Ovary (tissue), 9 donors: ENCODE results near the gene SLIT3. TPM values are rescaled to one million over a fixed set of nuclear protein-coding genes. Genes with fewer than 3 reads are reported as not detected.

Experiments
- DNase-seq, 5 donors: peaks; one replicate each; pipeline ENCODE4 v3.0.0-alpha.2; 2019 to 2020
- H3K27ac ChIP-seq, 2 donors: fragments of 200-600 bp; one replicate each; pipeline versions ENCODE4 v1.5.1 to v1.8.0; 2019 to 2022
- H3K27me3 ChIP-seq: fragments of 200-600 bp; one replicate; pipeline ENCODE4 v1.8.0; 2022
- H3K36me3 ChIP-seq: fragments of 200-600 bp; sonication (generic); one replicate; pipeline ENCODE4 v1.5.1; 2019
- H3K4me1 ChIP-seq: one replicate; pipeline ENCODE4 v1.8.1; 2013; ENCODE audit warnings: mild to moderate bottlenecking, moderate library complexity; ENCODE audit not compliant: insufficient read depth
- H3K4me3 ChIP-seq: fragments of 200-600 bp; sonication (generic); one replicate; pipeline ENCODE4 v1.5.1; 2017
- H3K9me3 ChIP-seq, 2 donors: fragments of 200-600 bp in 1 of 2; sonication (generic) in 1 of 2; one replicate each; pipeline versions ENCODE4 v1.5.1 to v1.8.1; 2013 to 2019; ENCODE audit warnings: mild to moderate bottlenecking in 1 of 2, moderate library complexity in 1 of 2
- CTCF ChIP-seq, 3 donors: fragments of 450-650 bp in 2 of 3; fragments of 200-600 bp in 1 of 3; IDR thresholded peaks; one replicate each; pipeline versions ENCODE4 v1.5.1 to v1.8.0; 2016 to 2022; ENCODE audit warnings: antibody characterized with exemption in 3 of 3, mild to moderate bottlenecking in 1 of 3
- EP300 ChIP-seq: sonication (generic); formaldehyde crosslinking; IDR thresholded peaks from one replicate; pipeline ENCODE4 v1.6.1; 2017; ENCODE audit warnings: antibody characterized with exemption
- POLR2A ChIP-seq: fragments of 450-650 bp; IDR thresholded peaks from one replicate; pipeline ENCODE4 v1.6.1; 2017; ENCODE audit warnings: antibody characterized with exemption, mild to moderate bottlenecking, moderate library complexity
- WGBS, 3 donors: extraction: QIAGEN DNeasy Blood & Tissue Kit in 1 of 3; methylation state at CpG; one replicate each; pipeline versions ENCODE4 v1.1.5 to v1.1.7; 2013 to 2017; 5-methylcytosine and 5-hydroxymethylcytosine counted together
- intact Hi-C, 4 donors: fragments of 100-400 bp; cut with DNase I; formaldehyde crosslinking; loops; one replicate each; pipeline versions ENCODE4 v1.11.0 to v1.15.1; 2022 to 2023
- polyA plus RNA-seq, 2 donors: library from polyadenylated mRNA; stranded (reverse); fragments of 200-250 nt in 1 of 2; fragments of 350-450 nt in 1 of 2; fragmentation: Illumina TruSeq in 1 of 2; extraction: RNeasy Lipid Tissue Mini Kit (QIAGEN cat#74804) in 1 of 2; gene quantifications; one replicate each; pipeline ENCODE4 v1.2.3, GENCODE V29; 2013 to 2014
- total RNA-seq, 7 donors: library from RNA; depleted of rRNA in 2 of 7; stranded (reverse); fragments of >200 nt in 2 of 7; fragmentation: NEBNext Ultra II Directional in 3 of 7; extraction: Animal tissue kit (Norgen Biotek cat#: 25700) in 3 of 7; gene quantifications; one replicate each; pipeline versions ENCODE4 v1.1.0 to v1.2.4, GENCODE V29; 2016 to 2023
- donor health status: DM: no; HTN: no; CAD: no; lungs with moderate emphysema.
- donor health status: DM: no; HTN: no; CAD: no.
- donor health status: Bipolar disorder and iron deficiency.
- donor health status: DM: yes; HTN: yes; CAD: no.
- donor health status: DM: no; HTN: no; CAD: no.
- donor health status: DM: yes; HTN: yes; CAD: no.

The SLIT3 gene
- total and polyA plus RNA-seq, 9 donors, result 10.3 to 106 (median 24.4) TPM

- H3K27me3 ChIP-seq, result no peaks in the 10 kb centered on the region
- no peak for DNase-seq
- no peaks in the 10 kb centered on the region for H3K4me1 ChIP-seq
- TF ChIP-seq POLR2A (no peak), CTCF (IDR thresholded peaks at IDR 0.05) (no peak), EP300 (no peak)
- intact Hi-C loops, result no loop called here
- no peak overlapping the region for H3K27ac ChIP-seq
- no peaks in the 10 kb centered on the region for H3K36me3 ChIP-seq
- no peaks in the 10 kb centered on the region for H3K9me3 ChIP-seq
- no peak overlapping the region for H3K4me3 ChIP-seq
- WGBS, 3 donors, result 82 to 84% (median 84%) methylated on average over 4 of the region's 4 CpGs
These were observed 205.5 kb downstream of the SLIT3 start for GRCh38 chr5:169095410-169095960.

DNA sequence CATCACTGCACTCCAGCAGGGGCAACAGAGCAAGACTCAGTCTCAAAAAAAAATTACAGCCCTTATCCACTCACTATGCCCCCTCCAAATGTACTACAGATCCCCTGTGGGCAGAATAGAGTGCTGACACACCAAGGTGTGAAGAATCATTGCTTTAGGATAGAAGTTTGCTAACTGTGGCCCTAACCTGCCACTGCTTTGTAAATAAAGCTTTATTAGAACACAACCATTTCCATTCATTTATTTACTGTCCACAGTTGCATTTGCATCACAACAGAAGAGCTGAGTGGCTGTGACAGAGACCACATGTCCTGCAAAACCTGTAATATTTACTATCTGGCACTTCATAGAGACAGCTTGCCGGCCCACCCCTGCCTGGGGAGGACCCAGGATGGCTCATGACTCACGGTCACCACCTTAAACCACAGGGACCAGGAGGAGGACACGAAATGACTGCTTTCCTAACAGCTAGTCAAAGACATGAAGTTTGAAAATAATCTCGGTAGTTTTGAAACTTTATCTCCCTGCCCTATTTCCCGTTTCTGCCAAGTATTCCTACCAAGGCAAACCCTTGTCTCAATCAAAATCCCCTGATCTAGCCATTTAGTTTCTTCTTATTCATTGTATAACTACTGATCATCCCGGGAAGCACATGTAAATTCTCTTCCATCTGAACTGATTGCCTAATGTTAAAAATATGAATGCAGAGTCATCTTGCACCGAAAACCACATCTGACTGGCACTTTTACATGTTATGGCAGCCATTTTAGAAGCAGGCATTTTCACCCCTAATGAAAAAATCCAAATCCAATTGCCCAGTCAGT is 206.1 kb downstream of the SLIT3 start:
- 67 to 70% (median 68%) methylated on average over 7 of the region's 7 CpGs for whole genome bisulfite sequencing, 3 donors
- TF ChIP-seq EP300 (no peak), POLR2A (no peak), CTCF (IDR thresholded peaks at IDR 0.05) (no peak)

DNA sequence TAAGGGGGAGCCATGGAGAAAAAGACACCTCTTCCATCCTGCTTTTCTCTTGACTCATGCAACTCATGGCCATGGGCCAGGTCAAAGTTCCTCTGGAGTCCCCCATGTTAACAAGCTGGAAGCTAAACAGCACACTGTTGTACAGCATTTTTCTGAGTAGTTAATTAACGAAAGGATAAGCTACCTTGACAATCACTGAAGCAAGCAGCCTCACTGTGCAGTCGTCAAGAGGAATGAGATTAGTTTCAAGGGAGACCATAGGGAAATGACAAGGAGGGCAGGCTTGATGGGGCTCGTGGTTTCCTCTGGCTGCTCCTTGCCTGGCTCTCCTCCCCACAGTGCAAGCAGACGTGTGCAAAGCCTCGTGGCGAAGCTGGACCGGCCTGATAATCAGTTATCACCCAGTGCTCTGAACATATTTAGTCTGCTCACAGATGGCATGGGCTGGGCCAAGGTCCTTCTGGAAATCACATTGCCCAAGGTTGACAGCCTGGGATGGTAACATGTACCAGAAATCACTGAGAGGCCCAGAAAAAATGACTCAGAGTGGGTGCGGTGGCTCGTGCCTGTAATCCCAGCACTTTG is 209.5 kb downstream of the SLIT3 start:
- no peaks in the 10 kb centered on the region for H3K4me1 ChIP-seq
- DNase-seq, result no peak
- TF ChIP-seq POLR2A (no peak), EP300 (no peak), CTCF (IDR thresholded peaks at IDR 0.05) (no peak)
- 68 to 83% (median 71%) methylated on average over 9 of the region's 9 CpGs for WGBS, 3 donors
- no peaks in the 10 kb centered on the region for H3K27me3 ChIP-seq
- no peak overlapping the region for H3K27ac ChIP-seq
- H3K36me3 ChIP-seq, result no peaks in the 10 kb centered on the region
- no peaks in the 10 kb centered on the region for H3K9me3 ChIP-seq
- H3K4me3 ChIP-seq, result no peak overlapping the region
- intact Hi-C loops, result no loop called here

More for the DNA sequence above, 206.1 kb downstream of the SLIT3 start:
- DNase-seq, result no peak
- H3K4me1 ChIP-seq, result no peaks in the 10 kb centered on the region
- no peaks in the 10 kb centered on the region for H3K9me3 ChIP-seq
- no peak overlapping the region for H3K27ac ChIP-seq
- H3K4me3 ChIP-seq, result no peak overlapping the region
- intact Hi-C loops, result no loop called here
- H3K36me3 ChIP-seq, result no peaks in the 10 kb centered on the region
- H3K27me3 ChIP-seq, result no peaks in the 10 kb centered on the region

DNA sequence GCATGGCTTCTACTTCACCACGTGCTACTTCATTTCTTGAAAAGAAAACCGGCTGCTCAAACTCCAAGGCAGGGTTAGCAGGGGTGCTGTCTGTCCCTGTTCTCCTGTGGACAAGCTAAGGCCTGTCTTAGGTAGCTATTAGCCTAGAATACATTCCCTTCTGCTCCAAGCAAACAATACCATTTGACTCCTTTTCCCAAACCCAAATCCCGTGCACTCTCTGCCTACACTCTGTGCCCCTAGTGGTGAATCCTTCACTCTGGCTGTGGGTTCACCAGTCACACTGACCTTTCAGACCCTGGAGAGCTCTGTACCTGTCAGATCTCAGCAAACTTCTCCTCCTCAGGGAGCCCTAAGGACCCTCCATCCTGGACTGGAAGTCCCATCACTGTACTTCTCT is 211.6 kb downstream of the SLIT3 start:
- 81 to 90% (median 85%) methylated on average over 3 of the region's 3 CpGs for WGBS, 3 donors
- Histone ChIP-seq H3K27ac (no peak overlapping the region), H3K27me3 (no peaks in the 10 kb centered on the region), H3K4me1 (no peaks in the 10 kb centered on the region), H3K36me3 (no peaks in the 10 kb centered on the region), H3K9me3 (no peaks in the 10 kb centered on the region), H3K4me3 (no peak overlapping the region)
- DNase-seq, result no peak
- intact Hi-C loops, result no loop called here
- no peak for TF ChIP-seq CTCF (IDR thresholded peaks at IDR 0.05)
- TF ChIP-seq POLR2A, result no peak
- no peak for TF ChIP-seq EP300
